Adrenal gland (tissue), 12 donors: ENCODE data around the gene LPXN. TPM values are rescaled to one million over a fixed set of nuclear protein-coding genes. Genes with fewer than 3 reads are reported as not detected.

ENCODE experiments used
- DNase-seq, 7 donors: peaks; one replicate each; pipeline ENCODE4 v3.0.0-alpha.2; 2019 to 2020
- H3K27ac ChIP-seq, 5 donors: fragments of 200-600 bp; sonication (generic) in 4 of 5; 1 replicate in 3 of 5; 2 replicates in 2 of 5; pipeline versions ENCODE4 v1.5.1 to v1.8.0; 2016 to 2020; ENCODE audit warnings: mild to moderate bottlenecking in 1 of 5
- H3K27me3 ChIP-seq: fragments of 200-600 bp; 2 replicates; pipeline ENCODE4 v1.8.0; 2021
- H3K36me3 ChIP-seq, 2 donors: fragments of 200-600 bp; replicated peaks in 1 of 2; 1 replicate in 1 of 2; 2 replicates in 1 of 2; pipeline versions ENCODE4 v1.5.1 to v1.8.0; 2018 to 2022
- H3K4me1 ChIP-seq, 2 donors: fragments of 200-600 bp; replicated peaks in 1 of 2; 1 replicate in 1 of 2; 2 replicates in 1 of 2; pipeline versions ENCODE4 v1.5.1 to v1.8.0; 2018 to 2021
- H3K4me3 ChIP-seq, 4 donors: fragments of 200-600 bp; sonication (generic) in 3 of 4; one replicate each; pipeline ENCODE4 v1.5.1; 2016 to 2018
- H3K9me3 ChIP-seq, 3 donors: fragments of 200-600 bp; sonication (generic) in 1 of 3; replicated peaks in 1 of 3; 1 replicate in 2 of 3; 2 replicates in 1 of 3; pipeline versions ENCODE4 v1.5.1 to v1.8.0; 2016 to 2021
- CTCF ChIP-seq, 6 experiments: fragments of 450-650 bp in 4 of 6; fragments of 200-600 bp in 2 of 6; sonication (generic) in 1 of 6; IDR thresholded peaks; 1 replicate in 5 of 6; 2 replicates in 1 of 6; pipeline versions ENCODE4 v1.5.1 to v1.8.0; 2016 to 2021; ENCODE audit warnings: antibody characterized with exemption in 6 of 6, mild to moderate bottlenecking in 2 of 6, moderate library complexity in 1 of 6
- POLR2A ChIP-seq, 2 donors: fragments of 450-650 bp; IDR thresholded peaks; one replicate each; pipeline ENCODE4 v1.6.1; 2017; ENCODE audit warnings: antibody characterized with exemption in 2 of 2, mild to moderate bottlenecking in 2 of 2, moderate library complexity in 1 of 2
- WGBS, 4 donors: extraction: QIAGEN DNeasy Blood & Tissue Kit in 2 of 4; methylation state at CpG; one replicate each; pipeline versions ENCODE4 v1.1.5 to v1.1.7; 2013 to 2017; 5-methylcytosine and 5-hydroxymethylcytosine counted together
- intact Hi-C, 2 donors: fragments of 100-400 bp; cut with DNase I; formaldehyde crosslinking; loops; one replicate each; pipeline versions ENCODE4 v1.14.1 to v1.15.0; 2022 to 2023
- polyA plus RNA-seq, 3 donors: library from polyadenylated mRNA; stranded (reverse); fragments of 200-250 nt in 2 of 3; fragments of 350-450 nt in 1 of 3; fragmentation: Illumina TruSeq in 1 of 3; extraction: RNeasy Lipid Tissue Mini Kit (QIAGEN cat#74804) in 1 of 3; gene quantifications; one replicate each; pipeline ENCODE4 v1.2.3, GENCODE V29; 2013 to 2014
- total RNA-seq, 9 donors: library from RNA; depleted of rRNA in 4 of 9; stranded (reverse); fragments of >200 nt in 4 of 9; fragments of 120-200 nt in 1 of 9; fragmentation: NEBNext Ultra II Directional in 1 of 9; extraction: Animal tissue kit (Norgen Biotek cat#: 25700) in 1 of 9; gene quantifications; one replicate each; pipeline versions ENCODE4 v1.1.0 to v1.2.4, GENCODE V29; 2013 to 2023
- donor health status: healthy with polysubstance abuse.
- donor health status: Bipolar disorder and iron deficiency.
- donor health status: DM: yes; HTN: yes; CAD: no.
- donor health status: DM: no; HTN: no; CAD: no.
- donor health status: DM: no; HTN: no; CAD: no.
- donor health status: DM: yes; HTN: yes; CAD: no.

The LPXN gene
- total and polyA plus RNA-seq, 12 donors, result 3.1 to 24.5 (median 10.2) TPM

- H3K27ac ChIP-seq, result peak overlapping the region; percentile 97 to 100 (median 99)
- 0 to 1% (median 1%) methylated on average over 38 to 78 of the region's 78 CpGs for WGBS, 4 donors
- DNase-seq, result peak; percentile 92 to 97 (median 95)
- H3K9me3 ChIP-seq, result no peaks in the 10 kb centered on the region
- H3K27me3 ChIP-seq, result no peaks in the 10 kb centered on the region
- H3K4me1 ChIP-seq, result peaks cover 22 to 73% of the 10 kb centered on the region in 2 donors
- H3K36me3 ChIP-seq, result no peaks in the 10 kb centered on the region
- TF ChIP-seq CTCF (IDR thresholded peaks at IDR 0.05) (peak; percentile 36 to 97 (median 88)), POLR2A (IDR thresholded peaks at IDR 0.05) (peak; percentile 76 to 84)
- intact Hi-C loops, result no loop called here
- peak overlapping the region; percentile 69 to 98 (median 88) for H3K4me3 ChIP-seq
These were observed 3.8 kb upstream of the LPXN start for GRCh38 chr11:58579192-58580129.

- Histone ChIP-seq H3K36me3 (no peaks in the 10 kb centered on the region), H3K27me3 (no peaks in the 10 kb centered on the region), H3K27ac (peak within 1 kb of the TSS; percentile 97 to 100 (median 99)), H3K4me1 (peaks cover 25 to 73% of the 10 kb centered on the region in 2 donors), H3K4me3 (peak within 1 kb of the TSS; percentile 76 to 98 (median 90)), H3K9me3 (no peaks in the 10 kb centered on the region)
- DNase-seq, result peak; percentile 98 to 99 (median 99)
- WGBS, 4 donors, result 0 to 1% (median 0%) methylated on average over 8 to 50 of the region's 51 CpGs
- TF ChIP-seq POLR2A (IDR thresholded peaks at IDR 0.05), result peak; percentile 73
- peak in 3 of 6 experiments; percentile 9 to 37 (median 23) for TF ChIP-seq CTCF (IDR thresholded peaks at IDR 0.05)
- intact Hi-C loops, result no loop called here
These were observed 3.1 kb upstream of the LPXN start, which contains the start of gene ZFP91 for GRCh38 chr11:58578635-58579191. Gene ZFP91 (plus strand): TSS chr11:58579063. CDS start chr11:58579282, 219 bp downstream.

- intact Hi-C loops, result no loop called here
- WGBS, 4 donors, result 0 to 1% (median 0%) methylated on average over 33 of the region's 33 CpGs
- Histone ChIP-seq H3K36me3 (no peaks in the 10 kb centered on the region), H3K27me3 (no peaks in the 10 kb centered on the region), H3K4me3 (peak overlapping the region; percentile 76 to 98 (median 90)), H3K4me1 (peaks cover 23 to 73% of the 10 kb centered on the region in 2 donors), H3K9me3 (no peaks in the 10 kb centered on the region), H3K27ac (peak overlapping the region; percentile 94 to 100 (median 99))
- peak; percentile 95 to 98 (median 96) for DNase-seq
- TF ChIP-seq POLR2A (IDR thresholded peaks at IDR 0.05), result no peak
- no peak for TF ChIP-seq CTCF (IDR thresholded peaks at IDR 0.05)
These were observed 2.5 kb upstream of the LPXN start for GRCh38 chr11:58578136-58578634.
